ENCODE results near the gene SLX4.

- no peak for TF ChIP-seq CTCF (IDR thresholded peaks at IDR 0.05)
- no peak for TF ChIP-seq POLR2A (IDR thresholded peaks at IDR 0.05)
- TF ChIP-seq POLR2AphosphoS5 (IDR thresholded peaks at IDR 0.05), result no peak
- no peak for TF ChIP-seq EP300 (IDR thresholded peaks at IDR 0.05)
Observed at GRCh38 chr16:3650631-3651265, 39.3 kb upstream of the SLX4 start.

All from upper lobe of left lung (tissue), 4 donors.